Neural cell (in vitro differentiated cells): Measurements from ENCODE around the gene SMIM29.

ENCODE experiments used
- CTCF ChIP-seq: fragments of 450-650 bp; IDR thresholded peaks from 2 replicates; pipeline ENCODE4 v1.5.1; 2014; ENCODE audit warnings: antibody characterized with exemption, mild to moderate bottlenecking, moderate library complexity; ENCODE audit not compliant: poor library complexity, severe bottlenecking
- EP300 ChIP-seq: fragments of 450-650 bp; conservative IDR thresholded peaks from 2 replicates; pipeline ENCODE4 v1.6.1; 2014; ENCODE audit warnings: antibody characterized with exemption, mild to moderate bottlenecking, moderate library complexity; ENCODE audit not compliant: poor library complexity, severe bottlenecking
- EZH2 ChIP-seq: fragments of 200-600, 300-800 bp; shearing (Covaris generic), sonication (generic); IDR thresholded peaks from 2 replicates; pipeline ENCODE4 v1.6.1; 2014; ENCODE audit warnings: antibody characterized with exemption, low read length, borderline replicate concordance, mild to moderate bottlenecking; ENCODE audit not compliant: insufficient read depth, poor library complexity, severe bottlenecking
- MXI1 ChIP-seq: fragments of 450-650 bp; conservative IDR thresholded peaks from 2 replicates; pipeline ENCODE4 v1.6.1; 2014; ENCODE audit warnings: antibody characterized with exemption, mild to moderate bottlenecking; ENCODE audit not compliant: poor library complexity, severe bottlenecking
- POLR2AphosphoS5 ChIP-seq: IDR thresholded peaks from 2 replicates; pipeline ENCODE4 v1.6.1; 2012
- RAD21 ChIP-seq: fragments of 450-650 bp; conservative IDR thresholded peaks from 2 replicates; pipeline ENCODE4 v1.6.1; 2014; ENCODE audit warnings: antibody characterized with exemption, mild to moderate bottlenecking, moderate library complexity
- SMC3 ChIP-seq: fragments of 450-650 bp; conservative IDR thresholded peaks from 2 replicates; pipeline ENCODE4 v1.6.1; 2014; ENCODE audit warnings: antibody characterized with exemption, mild to moderate bottlenecking, moderate library complexity; ENCODE audit not compliant: poor library complexity
- TAF1 ChIP-seq: IDR thresholded peaks from 2 replicates; pipeline ENCODE4 v1.6.1; 2012; ENCODE audit warnings: low read depth

DNA sequence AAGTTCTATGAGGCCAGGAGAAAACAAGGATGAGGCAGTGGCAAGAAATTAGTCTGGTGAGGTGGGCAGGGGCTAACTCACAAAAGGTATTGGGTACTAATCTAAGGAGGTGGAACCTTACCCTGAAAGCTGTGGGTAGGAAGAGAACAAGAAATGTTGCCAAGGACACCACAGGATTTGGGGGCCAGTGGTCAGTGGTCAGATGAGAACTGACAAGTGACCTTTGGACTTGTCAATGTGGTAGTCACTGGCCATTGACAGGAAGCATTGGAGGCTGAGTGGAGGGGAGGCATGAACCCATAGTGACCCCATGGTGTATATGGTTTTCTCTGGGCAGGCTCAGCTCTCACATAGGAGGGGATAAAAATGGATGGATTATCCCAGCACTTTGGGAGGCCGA is 25.3 kb upstream of the SMIM29 start:
- TF ChIP-seq EP300 (no peak), CTCF (no peak), RAD21 (no peak), POLR2AphosphoS5 (no peak), EZH2 (no peak), TAF1 (no peak), MXI1 (no peak), SMC3 (no peak)
